HUES48 (cell line): ENCODE measurements around the gene GAL3ST2.
A peak's percentile ranks its signal among the peaks of the same experiment; 100 is the strongest.
"Not testable (repeated sequence)": the region's sequence is repeated elsewhere in the genome, so short reads cannot be mapped to it uniquely, and the experiment has no call there.

Experiments used
- H3K27ac ChIP-seq: one replicate; pipeline ENCODE4 v1.7.0; 2013; ENCODE audit warnings: low read depth, low read length, inconsistent platforms
- H3K27me3 ChIP-seq: 2 replicates; pipeline ENCODE4 v1.6.1; 2013; ENCODE audit warnings: mild to moderate bottlenecking, low read length; ENCODE audit not compliant: control insufficient read depth, insufficient read depth
- H3K36me3 ChIP-seq: 2 replicates; pipeline ENCODE4 v1.6.1; 2013; ENCODE audit warnings: low read length; ENCODE audit not compliant: control insufficient read depth, insufficient read depth
- H3K4me1 ChIP-seq: 2 replicates; pipeline ENCODE4 v1.6.1; 2013; ENCODE audit warnings: mild to moderate bottlenecking, low read length; ENCODE audit not compliant: control insufficient read depth, insufficient read depth
- H3K4me3 ChIP-seq: 2 replicates; pipeline ENCODE4 v1.5.1; 2013; ENCODE audit warnings: mild to moderate bottlenecking, low read depth, low read length
- H3K9ac ChIP-seq: 2 replicates; pipeline ENCODE4 v1.6.1; 2013; ENCODE audit warnings: mild to moderate bottlenecking, low read depth, low read length, moderate library complexity
- H3K9me3 ChIP-seq: 2 replicates; pipeline ENCODE4 v1.6.1; 2013; ENCODE audit warnings: low read length; ENCODE audit not compliant: control insufficient read depth, insufficient read depth

Gene GAL3ST2

DNA sequence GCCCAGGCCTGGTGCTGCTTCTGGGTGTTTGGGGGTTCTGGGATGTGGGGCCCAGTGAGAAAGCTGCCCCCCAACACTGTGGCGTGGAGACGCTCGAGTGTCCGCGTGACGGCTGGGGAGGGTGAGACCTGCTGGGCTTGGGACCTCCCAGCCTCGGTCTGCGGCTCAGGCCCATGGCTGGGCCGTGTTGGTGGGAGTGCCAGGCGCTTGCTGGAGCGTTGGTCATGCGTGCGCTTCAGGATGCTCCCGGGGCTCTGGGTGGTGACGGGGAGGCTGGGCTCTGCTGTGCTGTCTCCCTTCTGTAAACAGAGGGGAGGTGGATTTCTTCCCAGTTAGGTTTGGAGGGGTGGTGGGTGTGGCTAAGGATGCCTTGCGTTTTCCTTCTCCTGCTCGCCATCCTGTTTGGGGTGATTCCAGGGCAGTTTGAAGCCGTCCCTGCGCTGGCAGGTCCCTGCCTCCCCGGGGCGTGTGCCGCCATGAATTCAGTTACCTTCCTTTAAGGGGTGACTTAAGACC is 606 bp downstream of the GAL3ST2 start:
- Histone ChIP-seq H3K9ac (no peak overlapping the region), H3K36me3 (no peaks in the 10 kb centered on the region), H3K27me3 (no peaks in the 10 kb centered on the region), H3K4me3 (no peak overlapping the region), H3K9me3 (peaks cover 16% of the 10 kb centered on the region), H3K4me1 (peaks cover 12% of the 10 kb centered on the region; the same call in 1 of the 2 replicates), H3K27ac (no peak overlapping the region)

DNA sequence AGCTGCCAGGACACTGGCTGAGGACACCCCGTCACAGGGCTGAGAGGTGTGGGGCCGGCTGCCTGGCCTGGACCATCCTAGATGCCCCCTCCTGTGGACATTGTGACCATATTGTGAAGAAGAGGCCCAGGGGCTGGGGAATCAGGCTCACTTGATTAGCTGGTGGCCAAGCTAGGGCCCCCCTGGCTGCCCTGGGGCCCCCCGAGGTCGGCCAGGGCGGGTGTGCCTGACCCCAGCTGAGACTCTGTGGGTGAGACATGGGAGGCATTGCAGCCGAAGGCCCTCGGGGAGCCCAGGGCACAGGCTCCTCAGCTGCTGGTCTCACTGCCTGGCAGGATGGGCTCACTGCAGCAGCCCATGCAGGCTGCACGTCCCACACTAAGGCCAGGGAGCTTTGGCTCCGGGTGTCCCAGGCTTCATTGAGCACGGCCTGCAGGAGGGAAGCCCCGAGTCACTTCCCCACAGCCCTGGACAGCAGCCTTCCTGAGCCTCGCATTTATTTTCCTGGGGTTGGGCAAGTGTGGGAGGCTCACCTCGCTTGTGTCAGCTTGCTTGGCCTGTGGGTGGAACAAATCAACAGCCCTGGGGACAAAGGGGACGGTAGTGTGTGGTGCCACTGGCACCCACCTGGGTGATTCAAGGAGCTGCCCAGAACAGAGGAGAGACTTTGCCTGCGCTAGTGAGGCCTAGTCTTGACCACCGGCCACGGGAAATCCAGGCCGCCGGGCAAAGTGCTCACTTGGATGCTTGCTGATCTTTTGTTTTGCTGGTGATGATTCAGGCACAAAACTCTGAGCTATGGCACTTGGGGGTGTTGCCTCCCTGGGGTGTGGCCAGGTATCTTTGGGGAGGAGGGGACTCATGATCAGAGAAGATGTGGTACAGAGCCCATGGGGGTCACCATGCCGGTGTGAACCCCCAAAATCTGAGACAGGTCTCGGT is 1.3 kb downstream of the GAL3ST2 start:
- Histone ChIP-seq H3K9me3 (peaks cover 24% of the 10 kb centered on the region), H3K36me3 (no peaks in the 10 kb centered on the region), H3K27ac (peak overlapping the region; percentile 14), H3K9ac (no peak overlapping the region), H3K4me3 (no peak overlapping the region), H3K27me3 (no peaks in the 10 kb centered on the region), H3K4me1 (peaks cover 12% of the 10 kb centered on the region; the same call in 1 of the 2 replicates)

DNA sequence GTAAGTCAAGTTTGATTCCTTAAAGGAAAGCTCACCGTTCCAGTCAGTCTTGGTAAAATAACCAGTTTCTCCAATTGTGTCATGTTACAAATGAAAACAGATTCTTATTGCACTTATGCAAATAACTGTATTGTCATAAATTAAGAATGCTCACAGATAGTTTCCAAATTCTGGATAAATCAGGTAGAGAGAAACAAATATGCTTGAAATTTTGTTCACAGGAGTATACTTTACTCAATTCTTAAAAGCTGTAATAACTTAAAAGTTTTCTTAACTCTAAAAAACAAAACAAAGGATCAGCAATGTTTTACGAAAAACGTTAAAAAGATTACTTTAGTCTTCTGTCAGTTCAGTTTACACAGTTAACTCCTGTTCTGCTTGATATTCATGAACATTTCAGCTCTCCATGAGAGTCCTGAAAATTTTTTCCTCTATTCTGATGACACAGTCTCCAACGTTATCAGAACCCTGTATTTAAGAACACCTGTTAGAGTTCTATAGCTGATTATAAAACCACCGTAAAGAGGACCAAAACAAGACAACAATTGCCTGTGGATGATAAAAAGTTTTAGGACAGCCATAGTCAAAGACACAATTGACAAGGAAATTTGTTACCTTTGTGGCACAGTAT is 4.4 kb downstream of the GAL3ST2 start:
- no peaks in the 10 kb centered on the region for H3K36me3 ChIP-seq

DNA sequence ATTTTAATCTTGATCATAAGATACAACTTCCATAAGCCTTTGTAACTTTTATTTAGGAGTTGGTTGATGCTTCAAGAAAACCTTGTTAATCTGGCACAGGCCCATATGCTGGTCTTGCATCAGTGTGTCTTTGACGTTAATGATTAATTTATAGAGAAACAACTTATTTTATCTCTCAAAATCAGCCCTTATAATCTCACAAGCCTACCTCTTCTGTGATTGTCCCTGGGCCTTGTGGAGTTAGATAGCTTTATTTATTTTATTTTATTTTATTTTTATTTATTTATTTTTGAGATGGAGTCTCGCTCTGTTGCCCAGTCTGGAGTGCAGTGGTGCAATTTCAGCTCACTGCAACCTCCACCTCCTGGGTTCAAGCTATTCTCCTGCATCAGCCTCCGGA is 5.4 kb downstream of the GAL3ST2 start:
- H3K27me3 ChIP-seq, H3K9ac ChIP-seq, H3K36me3 ChIP-seq, H3K27ac ChIP-seq, H3K4me3 ChIP-seq: not testable (repeated sequence)
- Histone ChIP-seq H3K9me3 (peaks cover 31% of the 10 kb centered on the region), H3K4me1 (peaks cover 11% of the 10 kb centered on the region; the same call in 1 of the 2 replicates)

More for the DNA sequence above, 4.4 kb downstream of the GAL3ST2 start:
- Histone ChIP-seq H3K9me3 (peaks cover 31% of the 10 kb centered on the region), H3K4me1 (peaks cover 12% of the 10 kb centered on the region; the same call in 1 of the 2 replicates), H3K4me3 (no peak overlapping the region), H3K27me3 (no peaks in the 10 kb centered on the region), H3K9ac (no peak overlapping the region), H3K27ac (no peak overlapping the region)

DNA sequence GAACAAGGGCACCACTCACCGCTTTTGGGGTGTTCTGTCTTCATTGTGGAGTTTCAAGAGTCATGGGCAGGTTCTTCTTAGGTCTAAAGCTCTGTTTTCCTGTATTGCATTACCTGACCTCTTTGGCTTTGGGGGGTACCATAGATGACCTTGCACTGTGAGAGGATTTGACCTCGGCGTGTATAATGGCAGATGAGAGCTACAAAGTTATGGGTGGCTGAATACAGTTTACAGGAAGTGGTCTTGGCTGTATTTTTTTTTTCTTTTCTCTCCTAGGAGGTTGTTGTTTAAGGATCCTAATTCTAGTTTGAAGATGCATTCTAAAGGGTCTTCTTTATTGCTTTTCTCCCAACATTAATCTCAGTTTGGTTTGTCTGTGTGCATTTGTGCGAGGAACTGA is 11.5 kb downstream of the GAL3ST2 start:
- H3K27me3 ChIP-seq = no peaks in the 10 kb centered on the region
- no peaks in the 10 kb centered on the region for H3K36me3 ChIP-seq
- no peak overlapping the region for H3K4me3 ChIP-seq
- H3K9me3 ChIP-seq = peaks cover 5% of the 10 kb centered on the region; the same call in 1 of the 2 replicates
- H3K27ac ChIP-seq = no peak overlapping the region
- peaks cover 1% of the 10 kb centered on the region; the same call in 1 of the 2 replicates for H3K4me1 ChIP-seq
- no peak overlapping the region for H3K9ac ChIP-seq

DNA sequence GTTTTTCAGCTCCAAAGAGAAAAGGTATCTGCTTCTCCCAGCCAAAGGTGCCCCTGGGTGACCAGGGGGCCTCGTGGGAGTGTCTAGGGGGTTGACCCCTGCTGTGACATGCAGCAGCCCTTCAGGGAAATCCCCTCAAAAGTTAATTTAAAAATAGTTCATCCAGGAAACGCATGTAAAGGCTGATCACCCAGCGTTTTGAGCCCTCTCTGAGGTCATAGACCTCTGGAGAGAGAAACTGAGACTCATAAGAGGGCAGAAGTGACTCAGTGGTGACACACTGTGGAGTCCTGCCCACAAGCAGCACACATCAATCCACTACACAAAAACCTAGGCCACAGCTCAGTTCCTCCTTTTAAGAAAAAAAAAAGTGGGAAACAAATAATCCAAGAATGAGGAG is 11.9 kb downstream of the GAL3ST2 start:
- Histone ChIP-seq H3K9me3 (peaks cover 3% of the 10 kb centered on the region; the same call in 1 of the 2 replicates), H3K4me3 (no peak overlapping the region), H3K36me3 (no peaks in the 10 kb centered on the region), H3K9ac (no peak overlapping the region), H3K27me3 (no peaks in the 10 kb centered on the region), H3K27ac (no peak overlapping the region), H3K4me1 (peaks cover 4% of the 10 kb centered on the region; the same call in 1 of the 2 replicates)

DNA sequence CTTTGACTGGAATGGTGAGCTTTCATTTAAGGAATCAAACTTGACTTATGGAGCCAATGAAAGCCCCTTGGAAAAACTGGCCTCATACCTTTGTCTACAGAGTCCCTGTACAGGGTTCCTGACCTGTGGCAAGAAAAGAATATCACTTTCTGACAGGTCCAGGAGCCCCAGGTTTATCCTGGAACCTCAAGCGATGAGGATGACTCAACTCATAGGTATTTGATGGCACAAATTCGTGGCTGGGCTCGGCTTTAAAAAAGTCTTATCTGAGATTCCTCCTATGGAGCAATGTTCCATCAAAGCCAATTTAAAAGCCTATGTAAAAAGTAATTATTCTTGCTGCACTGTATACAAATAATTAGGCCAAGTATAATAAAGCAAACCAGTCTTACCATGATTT is 14.8 kb downstream of the GAL3ST2 start:
- not testable (repeated sequence) for H3K4me3 ChIP-seq, H3K4me1 ChIP-seq, H3K27ac ChIP-seq, H3K9me3 ChIP-seq, H3K36me3 ChIP-seq, H3K9ac ChIP-seq, H3K27me3 ChIP-seq

DNA sequence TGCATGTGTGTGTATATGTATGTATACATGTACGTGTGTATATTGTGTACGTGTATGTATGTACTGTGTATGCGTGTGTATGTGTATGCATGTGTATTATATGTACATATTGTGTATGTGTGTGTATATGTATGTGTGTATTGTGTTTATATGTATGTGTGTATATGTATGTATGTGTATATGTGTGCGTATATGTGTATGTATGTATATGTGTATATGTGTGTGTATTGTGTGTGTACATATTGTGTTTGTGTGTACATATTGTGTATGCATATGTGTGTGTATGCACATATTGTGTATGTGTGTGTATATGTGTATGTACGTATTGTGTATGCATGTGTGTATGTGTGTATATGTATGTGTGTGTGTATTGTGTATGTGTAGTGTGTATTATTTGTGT is 16.8 kb downstream of the GAL3ST2 start:
- Histone ChIP-seq H3K27me3 (no peaks in the 10 kb centered on the region), H3K9me3 (no peaks in the 10 kb centered on the region; the same call in 1 of the 2 replicates), H3K9ac (no peak overlapping the region), H3K27ac (no peak overlapping the region), H3K4me1 (peaks cover 4% of the 10 kb centered on the region; the same call in 1 of the 2 replicates), H3K4me3 (no peak overlapping the region), H3K36me3 (no peaks in the 10 kb centered on the region)

DNA sequence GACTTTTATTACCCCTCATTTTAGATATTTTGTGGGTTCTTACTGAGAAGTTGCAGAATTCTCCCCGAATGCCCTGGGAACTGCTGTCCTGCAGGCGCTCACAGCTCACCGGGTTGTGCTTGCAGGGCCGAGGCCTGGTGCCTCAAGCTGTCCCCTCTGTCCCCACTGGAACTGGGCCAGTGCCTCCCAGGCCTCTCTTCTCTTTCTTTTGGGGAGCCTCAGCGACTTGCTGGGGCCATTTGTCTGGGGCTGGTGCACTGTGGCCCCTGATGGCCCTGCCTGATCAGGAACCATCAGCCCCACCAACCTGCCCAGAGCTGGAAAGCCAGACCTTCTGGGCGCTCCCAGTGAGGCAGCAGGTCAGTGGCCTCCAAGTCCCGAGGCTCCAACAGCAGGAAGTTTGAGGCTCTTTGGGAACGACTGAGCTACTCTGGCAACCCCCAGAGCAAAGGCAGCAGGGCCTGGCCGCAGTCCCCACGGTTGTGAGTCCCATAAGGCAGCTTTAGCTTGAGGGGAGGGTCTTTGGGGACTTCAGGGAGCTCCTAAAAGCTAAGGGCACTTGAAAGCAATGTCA is 17.7 kb downstream of the GAL3ST2 start:
- Histone ChIP-seq H3K27ac (no peak overlapping the region), H3K36me3 (no peaks in the 10 kb centered on the region), H3K9ac (no peak overlapping the region), H3K9me3 (no peaks in the 10 kb centered on the region; the same call in 1 of the 2 replicates), H3K4me3 (no peak overlapping the region), H3K27me3 (no peaks in the 10 kb centered on the region), H3K4me1 (peaks cover 4% of the 10 kb centered on the region; the same call in 1 of the 2 replicates)

DNA sequence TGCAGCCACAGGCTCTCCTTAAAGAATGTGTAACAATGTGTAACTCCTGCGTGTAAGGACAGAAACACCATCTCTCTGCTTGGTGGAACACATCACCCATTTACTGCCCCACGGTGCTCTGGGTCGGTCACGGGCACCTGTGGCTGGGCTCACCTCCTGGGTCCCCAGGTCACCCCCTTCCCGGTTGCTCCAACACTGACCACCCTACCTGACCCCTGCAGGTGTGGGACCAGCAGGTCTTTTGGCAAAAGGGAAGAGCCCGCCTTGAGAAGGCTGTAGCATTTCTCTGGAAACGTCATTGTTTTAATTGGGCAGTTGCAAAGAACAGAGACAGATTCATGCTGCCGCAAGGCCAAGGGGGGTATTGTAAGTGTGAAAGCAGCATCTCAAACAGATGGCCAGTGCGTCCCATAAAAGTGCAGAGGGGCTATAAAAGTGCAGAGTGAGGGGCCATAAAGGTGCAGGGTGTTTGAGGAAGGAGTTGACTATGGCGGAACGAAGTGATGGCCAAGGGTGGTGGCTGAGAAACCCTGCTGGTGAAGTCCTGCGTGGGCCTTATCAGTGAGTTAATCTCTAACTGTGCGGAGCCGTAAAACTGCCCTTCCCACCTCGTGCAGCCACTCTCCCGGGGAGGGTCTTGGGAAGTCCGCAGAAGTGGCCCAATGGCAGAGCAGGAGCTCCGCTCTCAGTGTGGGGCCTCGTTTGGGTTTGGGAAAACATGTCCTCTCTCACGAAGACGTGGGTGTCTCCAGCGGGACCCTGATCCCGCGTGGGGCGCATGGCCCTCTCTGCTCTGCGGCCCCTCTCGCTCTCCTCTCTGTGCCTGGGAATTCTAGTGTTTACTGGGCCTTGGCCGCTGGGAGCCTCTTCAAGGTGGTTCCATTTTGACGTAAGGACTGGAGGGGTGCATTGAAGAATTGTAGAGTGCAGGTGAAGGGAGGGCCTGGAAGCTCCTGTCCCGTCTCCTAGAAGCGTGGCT is 18.7 kb downstream of the GAL3ST2 start:
- peaks cover 4% of the 10 kb centered on the region; the same call in 1 of the 2 replicates for H3K4me1 ChIP-seq
- H3K4me3 ChIP-seq = no peak overlapping the region
- no peaks in the 10 kb centered on the region; the same call in 1 of the 2 replicates for H3K9me3 ChIP-seq
- H3K27me3 ChIP-seq = no peaks in the 10 kb centered on the region
- no peak overlapping the region for H3K27ac ChIP-seq
- H3K9ac ChIP-seq = no peak overlapping the region
- no peaks in the 10 kb centered on the region for H3K36me3 ChIP-seq
